GM06990 (cell line): Measurements from ENCODE around the gene HES6.

Experiments used
- DNase-seq: peaks from one replicate; pipeline ENCODE4 v3.0.0-alpha.2; 2011; ENCODE audit not compliant: insufficient read length; ENCODE audit errors: extremely low read depth
- H3K27me3 ChIP-seq: replicated peaks from 2 replicates; pipeline ENCODE4 v1.6.0; 2011; ENCODE audit warnings: low read length; ENCODE audit not compliant: control insufficient read depth, insufficient read depth
- H3K36me3 ChIP-seq: 2 replicates; pipeline ENCODE4 v1.5.1; 2011; ENCODE audit warnings: low read length; ENCODE audit not compliant: control insufficient read depth, insufficient read depth
- H3K4me3 ChIP-seq: replicated peaks from 2 replicates; pipeline ENCODE4 v1.5.1; 2011; ENCODE audit warnings: low read depth, mild to moderate bottlenecking, control low read depth, low read length
- TF ChIP-seq, protein P1 (sequence below): IDR thresholded peaks from 2 replicates; pipeline ENCODE4 v1.5.1; 2011; ENCODE audit warnings: low read length, control low read depth, mild to moderate bottlenecking, inconsistent platforms; ENCODE audit not compliant: insufficient read depth, poor library complexity, severe bottlenecking

The HES6 gene

DNA sequence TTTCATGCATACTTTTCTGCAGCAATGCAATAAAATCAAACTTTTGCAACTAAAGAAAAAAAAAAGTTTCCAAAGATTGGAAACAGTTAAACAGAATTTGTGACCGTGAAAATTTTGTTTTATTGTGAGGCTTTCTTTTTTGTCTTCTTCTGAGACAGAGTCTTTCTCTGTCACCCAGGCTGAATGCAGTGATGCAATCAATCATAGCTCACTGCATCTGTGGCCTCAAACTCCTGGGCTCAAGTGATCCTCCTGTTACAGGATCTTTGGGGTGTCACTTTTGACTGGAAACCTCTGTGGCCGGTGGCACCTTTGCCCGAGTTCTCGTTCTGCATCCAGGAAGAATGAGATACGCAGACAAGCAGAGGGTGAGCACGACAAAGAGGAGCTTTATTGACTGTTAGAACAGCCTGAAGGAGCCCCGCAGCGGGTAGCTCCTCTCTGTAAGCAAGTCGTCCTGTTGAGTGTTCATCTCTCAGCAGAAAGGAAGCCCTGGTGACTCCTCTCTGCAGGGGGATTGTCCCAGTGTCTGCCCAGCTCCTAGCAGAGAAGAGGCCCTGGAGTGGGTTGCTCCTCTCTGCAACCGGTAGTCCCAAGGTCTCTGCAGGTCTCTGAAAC, 19.5 kb downstream of the HES6 start:
- H3K4me3 ChIP-seq: no peak overlapping the region
- no peaks in the 10 kb centered on the region for H3K36me3 ChIP-seq
- DNase-seq: no peak
- no peaks in the 10 kb centered on the region for H3K27me3 ChIP-seq
- TF ChIP-seq, protein P1, sequence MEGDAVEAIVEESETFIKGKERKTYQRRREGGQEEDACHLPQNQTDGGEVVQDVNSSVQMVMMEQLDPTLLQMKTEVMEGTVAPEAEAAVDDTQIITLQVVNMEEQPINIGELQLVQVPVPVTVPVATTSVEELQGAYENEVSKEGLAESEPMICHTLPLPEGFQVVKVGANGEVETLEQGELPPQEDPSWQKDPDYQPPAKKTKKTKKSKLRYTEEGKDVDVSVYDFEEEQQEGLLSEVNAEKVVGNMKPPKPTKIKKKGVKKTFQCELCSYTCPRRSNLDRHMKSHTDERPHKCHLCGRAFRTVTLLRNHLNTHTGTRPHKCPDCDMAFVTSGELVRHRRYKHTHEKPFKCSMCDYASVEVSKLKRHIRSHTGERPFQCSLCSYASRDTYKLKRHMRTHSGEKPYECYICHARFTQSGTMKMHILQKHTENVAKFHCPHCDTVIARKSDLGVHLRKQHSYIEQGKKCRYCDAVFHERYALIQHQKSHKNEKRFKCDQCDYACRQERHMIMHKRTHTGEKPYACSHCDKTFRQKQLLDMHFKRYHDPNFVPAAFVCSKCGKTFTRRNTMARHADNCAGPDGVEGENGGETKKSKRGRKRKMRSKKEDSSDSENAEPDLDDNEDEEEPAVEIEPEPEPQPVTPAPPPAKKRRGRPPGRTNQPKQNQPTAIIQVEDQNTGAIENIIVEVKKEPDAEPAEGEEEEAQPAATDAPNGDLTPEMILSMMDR: no peak

DNA sequence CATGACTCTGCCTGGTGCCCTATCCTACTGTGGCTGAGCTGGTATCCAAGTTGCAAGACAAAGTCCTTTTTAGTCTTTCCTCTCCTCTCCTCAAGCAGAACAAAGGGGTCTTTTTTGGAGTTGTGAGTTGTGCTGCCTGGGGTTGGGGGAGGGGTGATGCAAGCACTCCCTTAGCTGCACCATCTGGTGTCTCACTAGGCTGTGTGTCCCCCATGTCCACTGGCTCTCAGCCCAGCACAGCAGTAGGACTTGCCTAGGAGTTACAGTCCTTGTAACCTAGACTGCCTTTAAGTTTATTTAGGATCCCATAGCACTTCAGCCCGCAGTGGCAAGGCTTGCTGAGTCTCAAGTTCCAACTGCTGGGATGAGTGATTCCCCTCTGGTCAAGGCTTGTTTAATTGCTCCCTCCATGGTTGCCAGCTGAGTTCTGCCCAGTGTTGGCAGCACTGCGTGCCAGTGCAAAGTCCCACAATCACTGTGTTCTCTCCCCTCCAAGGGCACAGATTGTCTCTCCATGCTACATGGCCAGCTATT, 23.1 kb downstream of the HES6 start:
- no peak overlapping the region for H3K4me3 ChIP-seq
- H3K36me3 ChIP-seq: no peaks in the 10 kb centered on the region
- TF ChIP-seq, protein P1: no peak
- DNase-seq: no peak
- H3K27me3 ChIP-seq: no peaks in the 10 kb centered on the region

DNA sequence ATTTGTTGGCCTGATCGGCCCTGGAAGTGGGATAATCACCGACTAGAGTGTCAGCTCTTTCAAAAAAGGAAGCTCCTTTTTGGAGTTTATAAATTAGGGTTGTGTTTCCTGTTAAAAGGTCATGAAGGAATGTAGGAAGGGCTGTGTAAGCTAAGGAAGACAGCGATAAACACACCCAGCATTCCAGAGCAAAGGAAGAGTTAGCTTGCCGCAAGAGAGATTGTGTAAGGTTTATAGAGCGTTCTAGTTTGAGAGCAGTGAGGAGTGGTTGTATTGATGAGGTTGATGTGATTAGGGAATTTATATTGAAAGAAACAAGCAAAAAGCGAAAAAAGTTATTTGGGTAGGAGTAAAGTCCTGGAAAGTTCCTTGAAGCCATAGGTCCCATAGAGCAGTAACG, 32.8 kb downstream of the HES6 start:
- TF ChIP-seq, protein P1: no peak
- Histone ChIP-seq H3K27me3 (0 out of 2 replicates have a peak, but pooled peaks cover 1% of the 10 kb centered on the region), H3K36me3 (no peaks in the 10 kb centered on the region), H3K4me3 (no peak overlapping the region)
- no peak for DNase-seq

DNA sequence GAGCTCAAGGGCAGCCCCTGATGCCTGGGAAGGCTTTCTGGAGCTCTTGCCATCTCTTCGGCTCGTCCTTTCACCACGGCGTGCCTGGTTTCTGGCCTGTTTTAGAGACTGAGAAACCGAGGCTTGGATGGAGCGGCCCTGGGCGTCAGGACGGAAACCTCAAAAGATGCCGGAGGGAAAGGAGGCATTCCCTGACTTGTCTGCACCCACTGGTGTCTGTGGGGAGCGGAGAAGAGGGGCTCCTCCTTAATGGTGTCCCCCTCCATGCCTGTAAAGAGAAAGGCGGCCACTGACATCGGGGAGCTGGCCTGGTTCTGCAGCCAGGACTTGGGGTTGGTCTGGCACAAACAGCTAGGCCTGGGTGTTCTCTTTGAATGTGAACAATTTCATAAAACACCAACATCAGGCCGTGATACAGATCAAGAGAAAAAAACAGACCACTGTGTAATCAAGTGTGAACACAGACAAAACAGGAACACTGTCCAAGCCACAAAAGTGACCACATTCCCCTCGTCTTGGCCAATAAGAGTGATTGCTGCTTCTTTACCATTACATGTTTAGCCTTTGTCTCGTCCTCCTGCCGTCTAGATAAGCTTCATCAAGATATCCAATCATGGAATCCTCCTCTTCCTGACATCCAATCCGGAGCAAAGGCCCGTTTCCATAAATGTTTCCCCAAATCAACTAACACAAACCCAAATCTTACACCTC, 35.7 kb downstream of the HES6 start:
- Histone ChIP-seq H3K27me3 (no peaks in the 10 kb centered on the region), H3K36me3 (peaks cover 2% of the 10 kb centered on the region; the same call in 1 of the 2 replicates), H3K4me3 (peak overlapping the region; percentile 39)
- TF ChIP-seq, protein P1: no peak
- DNase-seq: no peak

DNA sequence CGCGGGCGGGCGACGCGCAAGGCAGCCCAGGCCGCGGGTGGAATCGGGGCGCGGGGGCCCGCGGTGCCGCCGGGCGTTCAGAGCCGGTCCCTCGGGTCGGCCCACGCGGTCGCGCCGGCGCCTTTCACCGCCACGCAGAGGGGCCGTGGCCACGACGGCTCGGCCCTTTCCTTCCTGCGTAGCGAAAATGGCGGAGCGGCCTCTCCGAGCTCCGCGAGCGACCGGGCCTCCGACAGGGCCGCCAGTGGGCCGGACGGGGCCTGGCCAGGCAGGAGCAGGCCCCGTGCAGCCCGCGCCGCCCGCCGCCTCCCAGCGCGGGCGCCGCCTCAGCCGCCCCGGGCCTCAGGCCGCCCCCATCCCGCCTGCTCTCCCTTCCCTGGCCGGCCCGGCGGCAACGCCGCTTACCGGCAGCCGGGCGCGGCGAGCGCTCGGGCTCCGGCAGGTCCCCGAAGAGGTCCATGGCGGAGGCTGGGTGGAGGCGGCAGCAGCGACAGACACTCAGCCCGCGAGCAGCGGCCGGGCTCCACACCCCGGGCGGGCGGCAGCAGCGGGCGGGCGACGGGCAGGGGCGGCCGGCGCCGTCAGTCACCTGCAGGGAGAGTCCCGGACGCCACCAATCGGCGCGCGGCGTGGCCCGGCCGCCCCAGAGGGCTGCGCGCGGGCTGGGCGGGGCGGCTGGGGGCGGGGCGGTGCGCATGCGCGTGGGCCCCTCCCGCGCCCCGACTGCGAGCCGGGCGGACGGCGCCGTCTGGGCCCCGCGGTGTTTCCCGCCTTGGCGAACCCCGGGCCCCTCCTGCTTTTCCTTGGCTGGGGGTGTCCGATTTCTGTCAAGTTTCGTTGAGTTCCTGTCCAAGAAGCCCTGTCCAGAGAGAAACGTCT, 36.5 kb downstream of the HES6 start, which contains the start of gene ILKAP:
Gene ILKAP (minus strand): TSS at position 602 of the 879 bp plus-strand sequence. CDS start 142 bp downstream, at position 460.
- H3K27me3 ChIP-seq: no peaks in the 10 kb centered on the region
- H3K36me3 ChIP-seq: peaks cover 2% of the 10 kb centered on the region; the same call in 1 of the 2 replicates
- DNase-seq: peak; percentile 89
- peak within 1 kb of the TSS; percentile 88 for H3K4me3 ChIP-seq
- TF ChIP-seq, protein P1: no peak
